ENCODE data around the gene CYB561A3. TPM values are rescaled to one million over a fixed set of nuclear protein-coding genes. Genes with fewer than 3 reads are reported as not detected.

CYB561A3 gene
- 100 to 1,000 TPM in 1 of 5 donors, 10 to 100 TPM in 4; 13.4 to 106 (median 22.2) TPM for total RNA-seq
- 10 to 100 TPM; 14.5 to 21.4 (median 20.3) TPM for polyA plus RNA-seq
- long read RNA-seq, donor 1, partial matches to known transcripts: 0 of 2 reads
- long read RNA-seq, donor 1, other reads (novel, unspliced or antisense): 0 of 2 reads
- long read RNA-seq, donor 2, partial matches to known transcripts: 0 of 5 reads
- long read RNA-seq, donor 2, other reads (novel, unspliced or antisense): 0 of 5 reads
- long read RNA-seq, donor 3, partial matches to known transcripts: 0 of 3 reads
- long read RNA-seq, donor 3, other reads (novel, unspliced or antisense): 0 of 3 reads
- long read RNA-seq, donor 4: 0 reads
- long read RNA-seq, donor 5, transcript CYB561A3-201 (7 exons, 3,061 nt): major isoform, 8 of 11 reads
- long read RNA-seq, donor 5, partial matches to known transcripts: 0 of 11 reads
- long read RNA-seq, donor 5, other reads (novel, unspliced or antisense): 0 of 11 reads
- long read RNA-seq, donor 6, partial matches to known transcripts: 30 of 55 reads
- long read RNA-seq, donor 6, other reads (novel, unspliced or antisense): 17 of 55 reads
- long read RNA-seq, donor 7, partial matches to known transcripts: 0 of 4 reads
- long read RNA-seq, donor 7, other reads (novel, unspliced or antisense): 0 of 4 reads
- long read RNA-seq, donor 8, partial matches to known transcripts: 0 of 4 reads
- long read RNA-seq, donor 8, other reads (novel, unspliced or antisense): 0 of 4 reads
- long read RNA-seq, donor 9, partial matches to known transcripts: 0 of 3 reads
- long read RNA-seq, donor 9, other reads (novel, unspliced or antisense): 0 of 3 reads
- long read RNA-seq, donor 10, partial matches to known transcripts: 0 of 7 reads
- long read RNA-seq, donor 10, other reads (novel, unspliced or antisense): 0 of 7 reads

DNA sequence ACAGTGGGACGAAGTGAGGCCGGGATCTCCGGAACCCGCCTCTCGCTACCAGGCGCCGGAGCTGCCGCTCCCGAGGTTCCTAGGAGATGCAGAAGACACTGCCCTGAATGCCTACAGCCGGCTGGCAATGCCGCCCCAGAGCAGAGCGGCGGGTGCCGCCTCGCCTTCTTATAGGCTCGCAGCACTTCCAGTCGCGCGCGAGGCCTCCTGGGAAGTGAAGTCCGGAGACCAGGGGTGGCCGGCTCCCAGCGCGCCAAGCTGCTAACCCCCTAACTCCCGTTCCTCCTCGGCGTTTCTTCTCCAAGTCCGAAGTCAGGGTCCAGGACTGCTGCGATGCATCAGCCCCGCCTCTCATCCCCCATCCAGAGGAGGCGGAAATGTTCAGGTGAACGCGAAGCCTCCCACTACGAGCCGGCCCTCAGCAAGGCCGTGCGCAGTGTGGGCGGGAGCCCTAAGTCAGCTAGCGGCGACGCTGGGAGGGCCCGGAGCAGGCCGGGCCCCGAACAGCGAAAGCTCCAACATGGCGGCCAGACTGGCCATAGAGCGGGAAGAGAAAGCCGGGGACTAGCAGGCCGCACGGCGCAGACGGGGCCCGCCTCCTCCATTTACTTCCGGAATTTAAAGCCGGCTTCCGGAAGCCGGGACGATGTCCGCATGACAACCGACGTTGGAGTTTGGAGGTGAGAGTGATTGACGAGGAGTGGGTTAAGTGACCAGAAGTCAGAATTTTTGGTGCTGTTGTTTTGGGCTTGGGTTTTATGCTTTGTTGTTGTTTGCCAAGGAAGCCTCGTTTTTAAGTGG, at the start of gene CYB561A3, which contains the start of gene TMEM138:
Gene CYB561A3 (minus strand): TSS at position 142 of the 801 bp plus-strand sequence. CDS start 5,169 bp downstream, outside the sequence.
Gene TMEM138 (plus strand): TSS at position 634 of the 801 bp plus-strand sequence. CDS start 2,017 bp downstream, outside the sequence.
- Histone ChIP-seq H3K36me3 (peaks cover 27 to 33% (median 30%) of the 10 kb centered on the region in 4 donors), H3K9me3 (no peaks in the 10 kb centered on the region), H3K27ac (peak within 1 kb of the TSS; percentile 91 to 99 (median 98)), H3K4me3 (peak within 1 kb of the TSS; percentile 63 to 80 (median 70)), H3K4me1 (peaks cover 21 to 48% (median 33%) of the 10 kb centered on the region in 4 donors), H3K27me3 (no peaks in the 10 kb centered on the region)
- intact Hi-C loops (cut with DNase I; ENCODE audit: low total_unique reads): no loop called here
- peak; percentile 93 to 97 for DNase-seq
- 0 to 1% (median 0%) methylated on average over 49 to 63 of the region's 63 CpGs for WGBS, 5 donors
- TF ChIP-seq POLR2A (IDR thresholded peaks at IDR 0.05) (peak in 2 of 4 donors; percentile 34 to 53), EP300 (IDR thresholded peaks at IDR 0.05) (no peak), POLR2AphosphoS5 (IDR thresholded peaks at IDR 0.05) (peak; percentile 88 to 92 (median 91)), CTCF (IDR thresholded peaks at IDR 0.05) (no peak)

DNA sequence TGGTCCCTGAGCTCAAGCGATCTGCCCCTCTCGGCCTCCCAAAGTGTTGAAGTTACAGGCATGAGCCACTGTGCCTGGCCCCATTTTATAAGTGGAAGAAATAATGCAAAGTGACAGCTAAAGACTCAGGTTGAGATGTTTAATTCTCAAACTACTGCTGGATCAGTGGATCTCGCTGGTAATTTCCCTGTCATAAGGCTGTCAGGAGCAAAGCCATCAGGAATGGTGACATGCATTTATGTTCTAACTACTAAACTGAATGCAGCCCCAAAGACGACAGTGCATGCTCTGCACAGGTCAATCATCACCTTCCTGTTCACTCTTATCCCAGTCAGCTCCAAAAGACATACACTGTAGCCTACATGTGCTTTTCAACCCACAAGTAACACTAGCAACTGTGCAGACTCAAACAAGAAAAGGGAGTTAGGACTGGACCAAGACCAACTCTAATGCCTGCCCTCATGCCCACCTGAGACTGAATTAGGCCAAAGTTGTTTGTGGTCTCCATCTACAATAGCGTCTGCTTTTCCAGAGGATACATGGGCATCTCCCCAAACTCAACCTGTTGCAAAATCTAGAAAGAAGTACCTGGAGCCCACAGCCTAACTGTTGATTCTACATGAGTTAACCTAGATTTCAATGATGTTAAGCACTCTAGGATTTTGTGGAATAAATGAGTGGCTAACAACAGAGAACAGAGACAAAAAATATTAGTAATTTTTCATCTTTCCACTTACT, 45.5 kb upstream of the CYB561A3 start:
- H3K36me3 ChIP-seq: peaks cover 94 to 100% (median 100%) of the 10 kb centered on the region in 4 donors
- H3K4me1 ChIP-seq: no peaks in the 10 kb centered on the region
- TF ChIP-seq POLR2A (IDR thresholded peaks at IDR 0.05): no peak
- no peak for TF ChIP-seq EP300 (IDR thresholded peaks at IDR 0.05)
- TF ChIP-seq CTCF (IDR thresholded peaks at IDR 0.05): no peak
- TF ChIP-seq POLR2AphosphoS5 (IDR thresholded peaks at IDR 0.05): no peak
- no peak for DNase-seq
- H3K9me3 ChIP-seq: no peaks in the 10 kb centered on the region
- H3K27ac ChIP-seq: no peak overlapping the region
- 93 to 95% (median 93%) methylated on average over 5 of the region's 5 CpGs for WGBS, 5 donors
- H3K4me3 ChIP-seq: no peak overlapping the region
- no peaks in the 10 kb centered on the region for H3K27me3 ChIP-seq
- intact Hi-C loops (cut with DNase I; ENCODE audit: low total_unique reads): no loop called here

GRCh38 chr11:61406067-61406466, 44.4 kb upstream of the CYB561A3 start:
- Histone ChIP-seq H3K27me3 (no peaks in the 10 kb centered on the region), H3K36me3 (peaks cover 83 to 100% (median 96%) of the 10 kb centered on the region in 4 donors), H3K27ac (no peak overlapping the region), H3K9me3 (no peaks in the 10 kb centered on the region), H3K4me1 (no peaks in the 10 kb centered on the region), H3K4me3 (no peak overlapping the region)
- TF ChIP-seq POLR2AphosphoS5 (IDR thresholded peaks at IDR 0.05) (no peak), POLR2A (IDR thresholded peaks at IDR 0.05) (no peak), CTCF (IDR thresholded peaks at IDR 0.05) (no peak), EP300 (IDR thresholded peaks at IDR 0.05) (no peak)
- intact Hi-C loops (cut with DNase I; ENCODE audit: low total_unique reads): no loop called here
- DNase-seq: no peak
- WGBS, 5 donors: 86 to 98% (median 95%) methylated on average over 2 of the region's 2 CpGs

Measured in stomach (tissue), 19 donors.